ENCODE measurements around the gene SPINK14. TPM values are rescaled to one million over a fixed set of nuclear protein-coding genes. Genes with fewer than 3 reads are reported as not detected.

Gene SPINK14
- total and polyA plus RNA-seq, 2 of the 13 experiments (the other 11 are each of a cell fraction or from before 2014, with no cell fraction given) = not detected

DNA sequence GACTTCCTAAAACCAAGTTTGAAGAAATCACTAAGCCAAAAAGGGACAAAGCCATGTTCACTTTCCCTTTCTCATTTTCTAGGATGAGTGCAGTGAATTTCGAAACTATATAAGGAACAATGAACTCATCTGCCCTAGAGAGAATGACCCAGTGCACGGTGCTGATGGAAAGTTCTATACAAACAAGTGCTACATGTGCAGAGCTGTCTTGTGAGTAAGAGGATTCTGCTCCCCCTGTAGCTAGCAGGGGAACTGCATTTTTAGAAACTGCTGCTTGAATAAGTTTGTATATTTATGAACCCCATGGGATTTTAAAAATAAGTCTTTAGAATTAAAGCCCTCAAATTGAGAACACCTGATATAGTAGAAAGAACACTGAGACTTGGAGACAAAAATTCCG is 42.7 kb upstream of the SPINK14 start (continued):
- TF ChIP-seq, protein P1, sequence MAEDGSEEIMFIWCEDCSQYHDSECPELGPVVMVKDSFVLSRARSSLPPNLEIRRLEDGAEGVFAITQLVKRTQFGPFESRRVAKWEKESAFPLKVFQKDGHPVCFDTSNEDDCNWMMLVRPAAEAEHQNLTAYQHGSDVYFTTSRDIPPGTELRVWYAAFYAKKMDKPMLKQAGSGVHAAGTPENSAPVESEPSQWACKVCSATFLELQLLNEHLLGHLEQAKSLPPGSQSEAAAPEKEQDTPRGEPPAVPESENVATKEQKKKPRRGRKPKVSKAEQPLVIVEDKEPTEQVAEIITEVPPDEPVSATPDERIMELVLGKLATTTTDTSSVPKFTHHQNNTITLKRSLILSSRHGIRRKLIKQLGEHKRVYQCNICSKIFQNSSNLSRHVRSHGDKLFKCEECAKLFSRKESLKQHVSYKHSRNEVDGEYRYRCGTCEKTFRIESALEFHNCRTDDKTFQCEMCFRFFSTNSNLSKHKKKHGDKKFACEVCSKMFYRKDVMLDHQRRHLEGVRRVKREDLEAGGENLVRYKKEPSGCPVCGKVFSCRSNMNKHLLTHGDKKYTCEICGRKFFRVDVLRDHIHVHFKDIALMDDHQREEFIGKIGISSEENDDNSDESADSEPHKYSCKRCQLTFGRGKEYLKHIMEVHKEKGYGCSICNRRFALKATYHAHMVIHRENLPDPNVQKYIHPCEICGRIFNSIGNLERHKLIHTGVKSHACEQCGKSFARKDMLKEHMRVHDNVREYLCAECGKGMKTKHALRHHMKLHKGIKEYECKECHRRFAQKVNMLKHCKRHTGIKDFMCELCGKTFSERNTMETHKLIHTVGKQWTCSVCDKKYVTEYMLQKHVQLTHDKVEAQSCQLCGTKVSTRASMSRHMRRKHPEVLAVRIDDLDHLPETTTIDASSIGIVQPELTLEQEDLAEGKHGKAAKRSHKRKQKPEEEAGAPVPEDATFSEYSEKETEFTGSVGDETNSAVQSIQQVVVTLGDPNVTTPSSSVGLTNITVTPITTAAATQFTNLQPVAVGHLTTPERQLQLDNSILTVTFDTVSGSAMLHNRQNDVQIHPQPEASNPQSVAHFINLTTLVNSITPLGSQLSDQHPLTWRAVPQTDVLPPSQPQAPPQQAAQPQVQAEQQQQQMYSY (CRISPR knock-in tag; IDR thresholded peaks at IDR 0.05) = no peak
- TF ChIP-seq, protein P2, sequence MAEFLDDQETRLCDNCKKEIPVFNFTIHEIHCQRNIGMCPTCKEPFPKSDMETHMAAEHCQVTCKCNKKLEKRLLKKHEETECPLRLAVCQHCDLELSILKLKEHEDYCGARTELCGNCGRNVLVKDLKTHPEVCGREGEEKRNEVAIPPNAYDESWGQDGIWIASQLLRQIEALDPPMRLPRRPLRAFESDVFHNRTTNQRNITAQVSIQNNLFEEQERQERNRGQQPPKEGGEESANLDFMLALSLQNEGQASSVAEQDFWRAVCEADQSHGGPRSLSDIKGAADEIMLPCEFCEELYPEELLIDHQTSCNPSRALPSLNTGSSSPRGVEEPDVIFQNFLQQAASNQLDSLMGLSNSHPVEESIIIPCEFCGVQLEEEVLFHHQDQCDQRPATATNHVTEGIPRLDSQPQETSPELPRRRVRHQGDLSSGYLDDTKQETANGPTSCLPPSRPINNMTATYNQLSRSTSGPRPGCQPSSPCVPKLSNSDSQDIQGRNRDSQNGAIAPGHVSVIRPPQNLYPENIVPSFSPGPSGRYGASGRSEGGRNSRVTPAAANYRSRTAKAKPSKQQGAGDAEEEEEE (CRISPR knock-in tag; IDR thresholded peaks at IDR 0.05; ENCODE audit: borderline replicate concordance) = no peak

- WGBS (ENCODE audit: low lambda C conversion rate) = 11% methylated on average over 5 of the region's 5 CpGs
- ATAC-seq = no peak
- H2AFZ ChIP-seq (ENCODE audit: low read length) = no peak overlapping the region
- H3K27ac ChIP-seq (ENCODE audit: extremely low read length, insufficient read depth, low read length) = no peak overlapping the region
- H3K4me1 ChIP-seq (ENCODE audit: insufficient read depth, low read length) = no peaks in the 10 kb centered on the region
- ChIA-PET CTCF (ENCODE audit: low intra/inter-chr PET ratio, low total read pairs) (no interaction called here), POLR2A (no interaction called here)
- intact Hi-C loops (cut with micrococcal nuclease; ENCODE audit: unreplicated experiment) = no loop called here
- no peaks in the 10 kb centered on the region for H3K36me3 ChIP-seq (replicated peaks in 1 of 2; ENCODE audit: control insufficient read depth in 1 of 2, insufficient read depth in 2 of 2, low read length in 2 of 2)
- no peaks in the 10 kb centered on the region for H3K9me3 ChIP-seq (ENCODE audit: low read length)
- in situ Hi-C loops (cut with HindIII; ENCODE audit: extremely low pct_ligation_motif_present, low pct_unique_long_range_greater_than_20kb) = no loop called here
- H4K20me1 ChIP-seq (ENCODE audit: insufficient read depth, low read length) = no peaks in the 10 kb centered on the region
- no peak for DNase-seq (ENCODE audit: low spot score)
- H3K79me2 ChIP-seq (ENCODE audit: insufficient read depth, low read length) = no peaks in the 10 kb centered on the region
- no peak overlapping the region for H3K9ac ChIP-seq (ENCODE audit: insufficient read depth, low read depth, low read length)
- no peaks in the 10 kb centered on the region; a peak in 1 of 5 replicates for H3K27me3 ChIP-seq (ENCODE audit: control insufficient read depth in 1 of 2, insufficient read depth in 2 of 2, low read length in 2 of 2)
- TF ChIP-seq SATB2 (CRISPR knock-in tag; IDR thresholded peaks at IDR 0.05) (no peak), ZNF652 (CRISPR knock-in tag; IDR thresholded peaks at IDR 0.05; ENCODE audit: borderline replicate concordance, low read depth) (no peak), ZNF644 (CRISPR knock-in tag; IDR thresholded peaks at IDR 0.05; ENCODE audit: low read depth) (no peak), MIXL1 (CRISPR knock-in tag; IDR thresholded peaks at IDR 0.05) (no peak), RAD51 (IDR thresholded peaks at IDR 0.05; ENCODE audit: borderline replicate concordance) (no peak), SAFB2 (CRISPR knock-in tag; IDR thresholded peaks at IDR 0.05; ENCODE audit: borderline replicate concordance, low read depth) (no peak), ATM (IDR thresholded peaks at IDR 0.05; ENCODE audit: borderline replicate concordance) (no peak), DMAP1 (CRISPR knock-in tag; IDR thresholded peaks at IDR 0.05) (no peak)
- TF ChIP-seq, protein P3, sequence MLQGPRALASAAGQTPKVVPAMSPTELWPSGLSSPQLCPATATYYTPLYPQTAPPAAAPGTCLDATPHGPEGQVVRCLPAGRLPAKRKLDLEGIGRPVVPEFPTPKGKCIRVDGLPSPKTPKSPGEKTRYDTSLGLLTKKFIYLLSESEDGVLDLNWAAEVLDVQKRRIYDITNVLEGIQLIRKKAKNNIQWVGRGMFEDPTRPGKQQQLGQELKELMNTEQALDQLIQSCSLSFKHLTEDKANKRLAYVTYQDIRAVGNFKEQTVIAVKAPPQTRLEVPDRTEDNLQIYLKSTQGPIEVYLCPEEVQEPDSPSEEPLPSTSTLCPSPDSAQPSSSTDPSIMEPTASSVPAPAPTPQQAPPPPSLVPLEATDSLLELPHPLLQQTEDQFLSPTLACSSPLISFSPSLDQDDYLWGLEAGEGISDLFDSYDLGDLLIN (CRISPR knock-in tag; IDR thresholded peaks at IDR 0.05; ENCODE audit: borderline replicate concordance) = no peak
- TF ChIP-seq, protein P4, sequence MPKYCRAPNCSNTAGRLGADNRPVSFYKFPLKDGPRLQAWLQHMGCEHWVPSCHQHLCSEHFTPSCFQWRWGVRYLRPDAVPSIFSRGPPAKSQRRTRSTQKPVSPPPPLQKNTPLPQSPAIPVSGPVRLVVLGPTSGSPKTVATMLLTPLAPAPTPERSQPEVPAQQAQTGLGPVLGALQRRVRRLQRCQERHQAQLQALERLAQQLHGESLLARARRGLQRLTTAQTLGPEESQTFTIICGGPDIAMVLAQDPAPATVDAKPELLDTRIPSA (CRISPR knock-in tag; IDR thresholded peaks at IDR 0.05; ENCODE audit: borderline replicate concordance) = no peak
- no peak for FAIRE-seq
- no peak overlapping the region for H3K4me2 ChIP-seq (ENCODE audit: low read depth, low read length)
- BruUV-seq (replicated peaks) = no TSS peak
- H3K4me3 ChIP-seq (replicated peaks in 1 of 3; ENCODE audit: insufficient read depth in 1 of 3, low read depth in 2 of 3, low read length in 3 of 3) = no peak overlapping the region
These were observed 33.0 kb upstream of the SPINK14 start for GRCh38 chr5:148135091-148136048.
